ENCODE measurements around the gene OPHN1.

OPHN1 gene

GRCh38 chrX:68185161-68185560, 248.1 kb downstream of the OPHN1 start:
- FAIRE-seq (no peak), DNase-seq (ENCODE audit: insufficient read length, low spot score) (no peak)
- TF ChIP-seq TAF1 (IDR thresholded peaks at IDR 0.05; ENCODE audit: low read depth, low read length), result no peak
- no peak for TF ChIP-seq POLR2A (IDR thresholded peaks at IDR 0.05; ENCODE audit: low read depth, low read length)
- no peak for TF ChIP-seq POLR2AphosphoS5 (IDR thresholded peaks at IDR 0.05; ENCODE audit: low read depth, low read length)
- TF ChIP-seq POU2F2 (IDR thresholded peaks at IDR 0.05; ENCODE audit: low read depth, low read length), result no peak
- no peak for TF ChIP-seq SPI1 (IDR thresholded peaks at IDR 0.05; ENCODE audit: low read depth, low read length)
- TF ChIP-seq PAX5 (IDR thresholded peaks at IDR 0.05; ENCODE audit: insufficient read depth, low read length, severe bottlenecking), result no peak

- DNase-seq (ENCODE audit: insufficient read length, low spot score) (no peak), FAIRE-seq (no peak)
These were observed 249.6 kb downstream of the OPHN1 start for GRCh38 chrX:68183612-68184214.

GRCh38 chrX:68180579-68180978, 252.7 kb downstream of the OPHN1 start:
- DNase-seq (ENCODE audit: insufficient read length, low spot score) (no peak), FAIRE-seq (no peak)
- TF ChIP-seq POU2F2 (IDR thresholded peaks at IDR 0.05; ENCODE audit: low read depth, low read length) (no peak), SPI1 (IDR thresholded peaks at IDR 0.05; ENCODE audit: low read depth, low read length) (no peak), POLR2AphosphoS5 (IDR thresholded peaks at IDR 0.05; ENCODE audit: low read depth, low read length) (no peak), TAF1 (IDR thresholded peaks at IDR 0.05; ENCODE audit: low read depth, low read length) (no peak), POLR2A (IDR thresholded peaks at IDR 0.05; ENCODE audit: low read depth, low read length) (no peak), PAX5 (IDR thresholded peaks at IDR 0.05; ENCODE audit: insufficient read depth, low read length, severe bottlenecking) (no peak)

More at GRCh38 chrX:68183612-68184214, 249.6 kb downstream of the OPHN1 start:
- TF ChIP-seq POU2F2 (IDR thresholded peaks at IDR 0.05; ENCODE audit: low read depth, low read length) (no peak), PAX5 (IDR thresholded peaks at IDR 0.05; ENCODE audit: insufficient read depth, low read length, severe bottlenecking) (no peak), TAF1 (IDR thresholded peaks at IDR 0.05; ENCODE audit: low read depth, low read length) (no peak), SPI1 (IDR thresholded peaks at IDR 0.05; ENCODE audit: low read depth, low read length) (no peak), POLR2A (IDR thresholded peaks at IDR 0.05; ENCODE audit: low read depth, low read length) (no peak), POLR2AphosphoS5 (IDR thresholded peaks at IDR 0.05; ENCODE audit: low read depth, low read length) (no peak)

- TF ChIP-seq PAX5 (IDR thresholded peaks at IDR 0.05; ENCODE audit: insufficient read depth, low read length, severe bottlenecking), result no peak
- FAIRE-seq (no peak), DNase-seq (ENCODE audit: insufficient read length, low spot score) (no peak)
These were observed 253.9 kb downstream of the OPHN1 start for GRCh38 chrX:68179355-68179754.

- no peak for TF ChIP-seq POLR2A (IDR thresholded peaks at IDR 0.05; ENCODE audit: low read depth, low read length)
- DNase-seq (ENCODE audit: insufficient read length, low spot score), result no peak
- no peak for FAIRE-seq
These were observed 255.8 kb downstream of the OPHN1 start for GRCh38 chrX:68177542-68177941.

GRCh38 chrX:68175562-68175961, 257.7 kb downstream of the OPHN1 start:
- no peak for TF ChIP-seq SPI1 (IDR thresholded peaks at IDR 0.05; ENCODE audit: low read depth, low read length)
- TF ChIP-seq TAF1 (IDR thresholded peaks at IDR 0.05; ENCODE audit: low read depth, low read length), result no peak
- no peak for TF ChIP-seq POLR2A (IDR thresholded peaks at IDR 0.05; ENCODE audit: low read depth, low read length)
- TF ChIP-seq POLR2AphosphoS5 (IDR thresholded peaks at IDR 0.05; ENCODE audit: low read depth, low read length), result no peak
- FAIRE-seq (no peak), DNase-seq (ENCODE audit: insufficient read length, low spot score) (no peak)

- DNase-seq (ENCODE audit: insufficient read length, low spot score), result no peak
- FAIRE-seq, result no peak
- TF ChIP-seq SPI1 (IDR thresholded peaks at IDR 0.05; ENCODE audit: low read depth, low read length) (no peak), PAX5 (IDR thresholded peaks at IDR 0.05; ENCODE audit: insufficient read depth, low read length, severe bottlenecking) (no peak)
These were observed 269.9 kb downstream of the OPHN1 start for GRCh38 chrX:68163441-68163840.

- DNase-seq (ENCODE audit: insufficient read length, low spot score), result no peak
These were observed 285.4 kb downstream of the OPHN1 start for GRCh38 chrX:68147848-68148247.

GRCh38 chrX:68146054-68146453, 287.2 kb downstream of the OPHN1 start:
- no peak for FAIRE-seq

More at GRCh38 chrX:68147848-68148247, 285.4 kb downstream of the OPHN1 start:
- TF ChIP-seq POLR2A (IDR thresholded peaks at IDR 0.05; ENCODE audit: low read depth, low read length), result no peak
- no peak for TF ChIP-seq SPI1 (IDR thresholded peaks at IDR 0.05; ENCODE audit: low read depth, low read length)
- no peak for TF ChIP-seq TAF1 (IDR thresholded peaks at IDR 0.05; ENCODE audit: low read depth, low read length)
- TF ChIP-seq PAX5 (IDR thresholded peaks at IDR 0.05; ENCODE audit: insufficient read depth, low read length, severe bottlenecking), result no peak
- no peak for TF ChIP-seq POU2F2 (IDR thresholded peaks at IDR 0.05; ENCODE audit: low read depth, low read length)
- TF ChIP-seq POLR2AphosphoS5 (IDR thresholded peaks at IDR 0.05; ENCODE audit: low read depth, low read length), result no peak
- FAIRE-seq, result no peak

GRCh38 chrX:68139791-68140190, 293.5 kb downstream of the OPHN1 start:
- FAIRE-seq (no peak), DNase-seq (ENCODE audit: insufficient read length, low spot score) (no peak)
- TF ChIP-seq POU2F2 (IDR thresholded peaks at IDR 0.05; ENCODE audit: low read depth, low read length) (no peak), TAF1 (IDR thresholded peaks at IDR 0.05; ENCODE audit: low read depth, low read length) (no peak), POLR2A (IDR thresholded peaks at IDR 0.05; ENCODE audit: low read depth, low read length) (no peak), POLR2AphosphoS5 (IDR thresholded peaks at IDR 0.05; ENCODE audit: low read depth, low read length) (no peak), PAX5 (IDR thresholded peaks at IDR 0.05; ENCODE audit: insufficient read depth, low read length, severe bottlenecking) (no peak), SPI1 (IDR thresholded peaks at IDR 0.05; ENCODE audit: low read depth, low read length) (no peak)

More at GRCh38 chrX:68146054-68146453, 287.2 kb downstream of the OPHN1 start:
- no peak for TF ChIP-seq PAX5 (IDR thresholded peaks at IDR 0.05; ENCODE audit: insufficient read depth, low read length, severe bottlenecking)
- TF ChIP-seq SPI1 (IDR thresholded peaks at IDR 0.05; ENCODE audit: low read depth, low read length), result no peak
- TF ChIP-seq POLR2A (IDR thresholded peaks at IDR 0.05; ENCODE audit: low read depth, low read length), result no peak
- DNase-seq (ENCODE audit: insufficient read length, low spot score), result no peak

- FAIRE-seq, result no peak
- no peak for DNase-seq (ENCODE audit: insufficient read length, low spot score)
- no peak for TF ChIP-seq POU2F2 (IDR thresholded peaks at IDR 0.05; ENCODE audit: low read depth, low read length)
These were observed 300.1 kb downstream of the OPHN1 start for GRCh38 chrX:68133181-68133580.
